H1 (cell line): ENCODE results near the gene TMEM120A. TPM values are rescaled to one million over a fixed set of nuclear protein-coding genes. Genes with fewer than 3 reads are reported as not detected.

ENCODE experiments used
- BACH1 ChIP-seq: IDR thresholded peaks from 2 replicates; pipeline ENCODE4 v1.6.1; 2012; ENCODE audit warnings: low read length, improper control_type of control experiment
- CBX5 ChIP-seq: fragments of 300-800, 300-1000 bp; sonication (generic); IDR thresholded peaks from 2 replicates; pipeline ENCODE4 v1.7.1; 2016; ENCODE audit warnings: antibody characterized with exemption, low read length, low read depth
- CHD1 ChIP-seq: IDR thresholded peaks from 2 replicates; pipeline ENCODE4 v1.6.1; 2012; ENCODE audit warnings: low read depth, low read length, improper control_type of control experiment
- EGR1 ChIP-seq: IDR thresholded peaks from 2 replicates; pipeline ENCODE4 v1.6.1; 2011; ENCODE audit warnings: low read depth, low read length, borderline replicate concordance
- SIN3A ChIP-seq, 2 experiments: IDR thresholded peaks in 1 of 2; conservative IDR thresholded peaks in 1 of 2; 2 replicates each; pipeline ENCODE4 v1.6.1; 2011 to 2012; ENCODE audit warnings: low read length in 2 of 2, improper control_type of control experiment in 1 of 2, low read depth in 1 of 2, mild to moderate bottlenecking in 1 of 2
- TAF7 ChIP-seq: optimal IDR thresholded peaks from 2 replicates; pipeline ENCODE3; 2011; ENCODE audit warnings: low read depth, mild to moderate bottlenecking, inconsistent platforms, low read length, moderate library complexity, borderline replicate concordance
- polyA plus RNA-seq, 7 experiments: library from polyadenylated mRNA; depleted of rRNA in 3 of 7; stranded (reverse) in 5 of 7; unstranded in 2 of 7; fragments of >200 nt in 5 of 7; fragments of 200-250 nt in 2 of 7; gene quantifications; 1 replicate in 5 of 7; 2 replicates in 1 of 7; 4 replicates in 1 of 7; pipeline versions ENCODE4 v1.2.1 to v1.2.3, GENCODE V29; 2011 to 2013; ENCODE audit warnings: missing spikeins in 2 of 7, mixed read lengths in 2 of 7
- total RNA-seq: library from RNA; stranded (reverse); fragmentation: NEBNext Ultra II Directional; extraction: Animal tissue kit (Norgen Biotek cat#: 25700); gene quantifications from 2 replicates; pipeline ENCODE4 v1.2.1, GENCODE V29; 2021
- TF ChIP-seq, protein P1 (sequence below): fragments of 300-600 bp; sonication (generic); IDR thresholded peaks from 2 replicates; pipeline ENCODE4 v1.7.1; 2012; ENCODE audit warnings: low read length, moderate library complexity, mild to moderate bottlenecking, inconsistent platforms; ENCODE audit not compliant: insufficient replicate concordance
- TF ChIP-seq, protein P2 (sequence below), 3 experiments: IDR thresholded peaks; 1 replicate in 2 of 3; 2 replicates in 1 of 3; pipeline versions ENCODE4 v1.5.1 to v1.6.1; 2011; ENCODE audit warnings: low read length in 3 of 3, mild to moderate bottlenecking in 3 of 3, inconsistent platforms in 2 of 3, low read depth in 1 of 3, moderate library complexity in 1 of 3; ENCODE audit not compliant: insufficient read depth in 1 of 3; ENCODE audit errors: control extremely low read depth in 1 of 3

Gene TMEM120A
- total and polyA plus RNA-seq, 2 of the 8 experiments (the other 6 are each of a cell fraction or from before 2014, with no cell fraction given): 15.6 to 49.9 TPM

DNA sequence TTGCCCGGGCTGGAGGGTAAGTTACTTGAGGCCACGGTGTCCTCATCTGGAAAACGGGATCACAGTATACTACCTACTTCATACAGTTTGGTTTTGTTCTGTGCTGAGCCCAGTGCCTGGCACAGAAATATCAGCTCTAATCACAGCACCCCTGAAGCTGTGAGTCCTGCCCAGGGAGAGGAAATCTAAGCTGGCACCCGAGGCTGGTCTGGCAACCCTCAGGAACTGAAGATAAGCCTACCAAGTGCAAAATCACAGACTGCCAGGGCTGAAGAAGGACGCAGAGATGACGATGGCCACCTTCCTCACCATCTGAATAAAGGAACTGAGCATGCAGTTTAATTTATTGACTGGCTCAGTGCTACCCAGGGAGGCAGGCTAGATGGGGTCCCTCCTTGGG is 7.7 kb upstream of the TMEM120A start (continued):
- TF ChIP-seq, protein P1, sequence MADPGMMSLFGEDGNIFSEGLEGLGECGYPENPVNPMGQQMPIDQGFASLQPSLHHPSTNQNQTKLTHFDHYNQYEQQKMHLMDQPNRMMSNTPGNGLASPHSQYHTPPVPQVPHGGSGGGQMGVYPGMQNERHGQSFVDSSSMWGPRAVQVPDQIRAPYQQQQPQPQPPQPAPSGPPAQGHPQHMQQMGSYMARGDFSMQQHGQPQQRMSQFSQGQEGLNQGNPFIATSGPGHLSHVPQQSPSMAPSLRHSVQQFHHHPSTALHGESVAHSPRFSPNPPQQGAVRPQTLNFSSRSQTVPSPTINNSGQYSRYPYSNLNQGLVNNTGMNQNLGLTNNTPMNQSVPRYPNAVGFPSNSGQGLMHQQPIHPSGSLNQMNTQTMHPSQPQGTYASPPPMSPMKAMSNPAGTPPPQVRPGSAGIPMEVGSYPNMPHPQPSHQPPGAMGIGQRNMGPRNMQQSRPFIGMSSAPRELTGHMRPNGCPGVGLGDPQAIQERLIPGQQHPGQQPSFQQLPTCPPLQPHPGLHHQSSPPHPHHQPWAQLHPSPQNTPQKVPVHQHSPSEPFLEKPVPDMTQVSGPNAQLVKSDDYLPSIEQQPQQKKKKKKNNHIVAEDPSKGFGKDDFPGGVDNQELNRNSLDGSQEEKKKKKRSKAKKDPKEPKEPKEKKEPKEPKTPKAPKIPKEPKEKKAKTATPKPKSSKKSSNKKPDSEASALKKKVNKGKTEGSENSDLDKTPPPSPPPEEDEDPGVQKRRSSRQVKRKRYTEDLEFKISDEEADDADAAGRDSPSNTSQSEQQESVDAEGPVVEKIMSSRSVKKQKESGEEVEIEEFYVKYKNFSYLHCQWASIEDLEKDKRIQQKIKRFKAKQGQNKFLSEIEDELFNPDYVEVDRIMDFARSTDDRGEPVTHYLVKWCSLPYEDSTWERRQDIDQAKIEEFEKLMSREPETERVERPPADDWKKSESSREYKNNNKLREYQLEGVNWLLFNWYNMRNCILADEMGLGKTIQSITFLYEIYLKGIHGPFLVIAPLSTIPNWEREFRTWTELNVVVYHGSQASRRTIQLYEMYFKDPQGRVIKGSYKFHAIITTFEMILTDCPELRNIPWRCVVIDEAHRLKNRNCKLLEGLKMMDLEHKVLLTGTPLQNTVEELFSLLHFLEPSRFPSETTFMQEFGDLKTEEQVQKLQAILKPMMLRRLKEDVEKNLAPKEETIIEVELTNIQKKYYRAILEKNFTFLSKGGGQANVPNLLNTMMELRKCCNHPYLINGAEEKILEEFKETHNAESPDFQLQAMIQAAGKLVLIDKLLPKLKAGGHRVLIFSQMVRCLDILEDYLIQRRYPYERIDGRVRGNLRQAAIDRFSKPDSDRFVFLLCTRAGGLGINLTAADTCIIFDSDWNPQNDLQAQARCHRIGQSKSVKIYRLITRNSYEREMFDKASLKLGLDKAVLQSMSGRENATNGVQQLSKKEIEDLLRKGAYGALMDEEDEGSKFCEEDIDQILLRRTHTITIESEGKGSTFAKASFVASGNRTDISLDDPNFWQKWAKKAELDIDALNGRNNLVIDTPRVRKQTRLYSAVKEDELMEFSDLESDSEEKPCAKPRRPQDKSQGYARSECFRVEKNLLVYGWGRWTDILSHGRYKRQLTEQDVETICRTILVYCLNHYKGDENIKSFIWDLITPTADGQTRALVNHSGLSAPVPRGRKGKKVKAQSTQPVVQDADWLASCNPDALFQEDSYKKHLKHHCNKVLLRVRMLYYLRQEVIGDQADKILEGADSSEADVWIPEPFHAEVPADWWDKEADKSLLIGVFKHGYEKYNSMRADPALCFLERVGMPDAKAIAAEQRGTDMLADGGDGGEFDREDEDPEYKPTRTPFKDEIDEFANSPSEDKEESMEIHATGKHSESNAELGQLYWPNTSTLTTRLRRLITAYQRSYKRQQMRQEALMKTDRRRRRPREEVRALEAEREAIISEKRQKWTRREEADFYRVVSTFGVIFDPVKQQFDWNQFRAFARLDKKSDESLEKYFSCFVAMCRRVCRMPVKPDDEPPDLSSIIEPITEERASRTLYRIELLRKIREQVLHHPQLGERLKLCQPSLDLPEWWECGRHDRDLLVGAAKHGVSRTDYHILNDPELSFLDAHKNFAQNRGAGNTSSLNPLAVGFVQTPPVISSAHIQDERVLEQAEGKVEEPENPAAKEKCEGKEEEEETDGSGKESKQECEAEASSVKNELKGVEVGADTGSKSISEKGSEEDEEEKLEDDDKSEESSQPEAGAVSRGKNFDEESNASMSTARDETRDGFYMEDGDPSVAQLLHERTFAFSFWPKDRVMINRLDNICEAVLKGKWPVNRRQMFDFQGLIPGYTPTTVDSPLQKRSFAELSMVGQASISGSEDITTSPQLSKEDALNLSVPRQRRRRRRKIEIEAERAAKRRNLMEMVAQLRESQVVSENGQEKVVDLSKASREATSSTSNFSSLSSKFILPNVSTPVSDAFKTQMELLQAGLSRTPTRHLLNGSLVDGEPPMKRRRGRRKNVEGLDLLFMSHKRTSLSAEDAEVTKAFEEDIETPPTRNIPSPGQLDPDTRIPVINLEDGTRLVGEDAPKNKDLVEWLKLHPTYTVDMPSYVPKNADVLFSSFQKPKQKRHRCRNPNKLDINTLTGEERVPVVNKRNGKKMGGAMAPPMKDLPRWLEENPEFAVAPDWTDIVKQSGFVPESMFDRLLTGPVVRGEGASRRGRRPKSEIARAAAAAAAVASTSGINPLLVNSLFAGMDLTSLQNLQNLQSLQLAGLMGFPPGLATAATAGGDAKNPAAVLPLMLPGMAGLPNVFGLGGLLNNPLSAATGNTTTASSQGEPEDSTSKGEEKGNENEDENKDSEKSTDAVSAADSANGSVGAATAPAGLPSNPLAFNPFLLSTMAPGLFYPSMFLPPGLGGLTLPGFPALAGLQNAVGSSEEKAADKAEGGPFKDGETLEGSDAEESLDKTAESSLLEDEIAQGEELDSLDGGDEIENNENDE: no peak
- TF ChIP-seq BACH1: no peak
- TF ChIP-seq CHD1: no peak
- no peak for TF ChIP-seq EGR1
- TF ChIP-seq, protein P2, sequence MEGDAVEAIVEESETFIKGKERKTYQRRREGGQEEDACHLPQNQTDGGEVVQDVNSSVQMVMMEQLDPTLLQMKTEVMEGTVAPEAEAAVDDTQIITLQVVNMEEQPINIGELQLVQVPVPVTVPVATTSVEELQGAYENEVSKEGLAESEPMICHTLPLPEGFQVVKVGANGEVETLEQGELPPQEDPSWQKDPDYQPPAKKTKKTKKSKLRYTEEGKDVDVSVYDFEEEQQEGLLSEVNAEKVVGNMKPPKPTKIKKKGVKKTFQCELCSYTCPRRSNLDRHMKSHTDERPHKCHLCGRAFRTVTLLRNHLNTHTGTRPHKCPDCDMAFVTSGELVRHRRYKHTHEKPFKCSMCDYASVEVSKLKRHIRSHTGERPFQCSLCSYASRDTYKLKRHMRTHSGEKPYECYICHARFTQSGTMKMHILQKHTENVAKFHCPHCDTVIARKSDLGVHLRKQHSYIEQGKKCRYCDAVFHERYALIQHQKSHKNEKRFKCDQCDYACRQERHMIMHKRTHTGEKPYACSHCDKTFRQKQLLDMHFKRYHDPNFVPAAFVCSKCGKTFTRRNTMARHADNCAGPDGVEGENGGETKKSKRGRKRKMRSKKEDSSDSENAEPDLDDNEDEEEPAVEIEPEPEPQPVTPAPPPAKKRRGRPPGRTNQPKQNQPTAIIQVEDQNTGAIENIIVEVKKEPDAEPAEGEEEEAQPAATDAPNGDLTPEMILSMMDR (IDR thresholded peaks at IDR 0.05; ENCODE audit: control extremely low read depth in 1 of 3, insufficient read depth in 1 of 3, low read depth in 1 of 3, low read length in 3 of 3): no peak
- TF ChIP-seq SIN3A (conservative IDR thresholded peaks at IDR 0.05 in 1 of 2, IDR thresholded peaks at IDR 0.05 in 1 of 2; ENCODE audit: low read depth in 1 of 2, low read length in 2 of 2): no peak
- no peak for TF ChIP-seq CBX5
- no peak for TF ChIP-seq TAF7
